GM18858 (cell line): Measurements from ENCODE around the gene RAPGEF1.
"Not testable (repeated sequence)": the region's sequence is repeated elsewhere in the genome, so short reads cannot be mapped to it uniquely, and the experiment has no call there.

ENCODE experiments used
- ATAC-seq: cut with Tn5 transposase; IDR thresholded peaks from one replicate; pipeline ENCODE4 v1.9.1; 2021; ENCODE audit not compliant: unreplicated experiment

Gene RAPGEF1

DNA sequence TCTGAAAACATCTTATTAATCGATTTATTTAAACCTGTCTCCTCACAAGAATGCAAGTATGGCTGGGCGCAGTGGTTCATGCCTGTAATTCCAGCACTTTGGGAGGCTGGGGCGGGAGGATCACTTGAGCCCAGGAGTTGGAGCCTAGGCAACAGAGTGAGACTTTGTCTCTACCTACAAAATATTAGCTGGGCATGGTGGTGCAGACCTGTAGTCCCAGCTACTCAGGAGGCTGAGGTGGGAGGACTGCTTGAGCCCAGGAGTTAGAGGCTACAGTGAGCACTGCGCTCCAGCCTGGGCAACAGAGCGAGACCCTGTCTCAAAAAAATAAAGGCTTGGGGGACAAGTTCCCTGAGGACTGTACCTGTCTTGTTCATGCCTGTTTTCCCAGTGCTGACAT lies 85.5 kb downstream of the RAPGEF1 start:
- not testable (repeated sequence) for ATAC-seq

DNA sequence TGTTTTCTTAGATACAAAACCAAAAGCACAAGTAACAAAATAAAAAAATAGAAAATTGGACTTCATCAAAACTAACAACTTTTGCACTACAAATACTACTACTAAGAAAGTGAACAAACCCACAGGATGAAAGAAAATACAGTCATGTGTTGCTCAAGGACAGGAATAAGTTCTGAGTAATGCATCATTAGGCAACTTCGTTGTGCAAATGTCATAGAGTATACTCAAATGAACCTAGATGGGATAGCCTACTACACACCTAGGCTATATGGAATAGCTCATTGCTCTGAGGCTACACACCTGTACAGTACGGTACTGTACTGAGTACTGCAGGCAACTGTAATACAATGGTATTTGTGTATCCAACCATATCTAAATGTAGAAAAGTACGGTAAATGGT lies 88.3 kb downstream of the RAPGEF1 start:
- no peak for ATAC-seq

- ATAC-seq, result no peak
These were observed 88.7 kb downstream of the RAPGEF1 start for GRCh38 chr9:131651160-131651559.

DNA sequence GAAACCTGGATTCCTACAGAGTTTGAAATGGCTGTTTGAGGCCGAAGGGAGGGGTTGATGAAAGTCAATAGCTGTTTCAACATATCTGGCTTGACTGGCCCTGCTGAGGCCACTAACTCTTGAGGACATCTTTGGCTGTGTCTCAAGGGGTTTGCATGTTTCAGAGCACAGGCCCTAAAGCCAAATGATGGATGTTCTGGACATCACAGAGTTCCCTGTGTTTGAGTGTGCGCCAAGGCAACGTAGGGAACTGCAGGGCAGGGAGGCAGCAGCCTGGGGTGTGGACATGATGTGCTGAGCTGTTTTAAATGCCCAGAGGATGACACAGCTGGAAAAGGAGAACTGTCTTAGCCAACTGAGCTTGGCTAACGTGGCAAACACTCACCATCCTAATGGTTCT lies 89.6 kb downstream of the RAPGEF1 start:
- no peak for ATAC-seq

GRCh38 chr9:131649646-131650045 lies 90.2 kb downstream of the RAPGEF1 start:
- ATAC-seq, result no peak

- ATAC-seq, result peak; percentile 45
These were observed 94.6 kb downstream of the RAPGEF1 start for GRCh38 chr9:131645078-131645776.

DNA sequence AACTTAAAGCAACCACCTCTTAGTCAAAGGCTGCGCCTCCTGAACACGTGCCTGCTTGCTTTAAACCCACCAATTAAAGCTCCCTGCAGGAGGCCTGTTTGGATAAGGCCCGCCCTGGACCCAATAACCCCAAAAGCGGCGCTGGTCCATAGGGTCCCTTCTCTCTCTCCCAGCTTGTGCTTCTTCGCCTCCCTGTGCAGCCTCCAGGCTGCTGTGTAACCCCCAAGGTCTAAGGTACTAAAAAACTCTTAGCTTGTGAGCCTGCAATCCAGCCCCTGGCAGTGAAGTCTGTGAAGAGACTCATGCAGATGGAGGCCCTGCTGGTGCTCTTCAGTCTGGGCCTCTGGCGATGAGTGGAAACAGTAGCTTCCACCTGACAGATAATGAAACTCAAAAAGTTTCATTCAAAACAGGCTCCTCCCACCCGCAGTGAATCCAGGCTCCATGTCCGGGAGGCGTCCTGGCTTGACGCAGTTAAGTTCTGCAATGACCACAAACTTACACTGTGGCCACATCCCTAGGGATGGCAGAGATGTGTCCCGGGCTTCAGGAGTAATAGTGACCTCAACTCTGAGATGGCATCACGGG lies 97.3 kb downstream of the RAPGEF1 start:
- ATAC-seq, result peak; percentile 50

DNA sequence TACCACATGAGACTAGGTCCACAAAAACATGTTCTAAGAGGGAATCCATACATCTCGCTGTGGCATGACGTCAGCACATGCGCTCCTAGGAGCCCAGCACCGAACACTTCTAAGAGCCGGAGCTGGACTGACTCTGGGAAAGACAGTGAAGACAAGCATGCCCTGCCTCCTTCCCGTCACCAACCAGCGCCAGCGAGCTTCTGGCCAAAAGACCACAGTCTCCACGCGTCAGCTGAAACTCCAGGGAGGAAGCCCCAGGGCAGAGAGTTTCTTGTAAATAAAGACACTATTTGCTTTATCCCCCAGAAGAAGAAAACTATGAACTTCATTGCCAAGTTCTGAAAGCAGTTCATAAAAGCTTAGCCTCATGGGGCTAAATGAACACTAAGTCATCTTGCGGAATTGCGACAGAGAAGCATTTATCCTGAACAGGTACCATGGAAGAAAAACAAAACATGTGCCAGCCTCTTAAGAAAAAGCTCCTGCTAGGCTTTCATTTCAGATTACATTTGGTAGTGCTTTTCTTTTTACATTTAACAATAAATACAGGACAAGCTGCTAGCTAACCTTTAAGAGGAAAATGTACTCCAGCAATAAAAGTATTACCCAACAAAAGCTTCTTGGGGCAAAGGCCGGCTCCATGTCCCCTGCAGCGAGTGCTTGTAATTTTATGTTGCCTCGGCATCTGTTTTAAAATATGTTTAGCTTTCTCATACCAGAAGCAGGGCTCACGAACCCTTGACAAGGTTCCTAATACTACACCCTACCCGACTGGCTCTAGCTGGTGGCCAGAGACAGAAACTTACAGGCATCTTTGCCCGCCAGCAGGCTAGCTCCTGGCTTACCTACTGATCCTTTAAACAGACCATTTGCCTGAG lies 98.0 kb downstream of the RAPGEF1 start:
- ATAC-seq, result no peak

GRCh38 chr9:131640438-131641137 lies 99.3 kb downstream of the RAPGEF1 start:
- no peak for ATAC-seq

DNA sequence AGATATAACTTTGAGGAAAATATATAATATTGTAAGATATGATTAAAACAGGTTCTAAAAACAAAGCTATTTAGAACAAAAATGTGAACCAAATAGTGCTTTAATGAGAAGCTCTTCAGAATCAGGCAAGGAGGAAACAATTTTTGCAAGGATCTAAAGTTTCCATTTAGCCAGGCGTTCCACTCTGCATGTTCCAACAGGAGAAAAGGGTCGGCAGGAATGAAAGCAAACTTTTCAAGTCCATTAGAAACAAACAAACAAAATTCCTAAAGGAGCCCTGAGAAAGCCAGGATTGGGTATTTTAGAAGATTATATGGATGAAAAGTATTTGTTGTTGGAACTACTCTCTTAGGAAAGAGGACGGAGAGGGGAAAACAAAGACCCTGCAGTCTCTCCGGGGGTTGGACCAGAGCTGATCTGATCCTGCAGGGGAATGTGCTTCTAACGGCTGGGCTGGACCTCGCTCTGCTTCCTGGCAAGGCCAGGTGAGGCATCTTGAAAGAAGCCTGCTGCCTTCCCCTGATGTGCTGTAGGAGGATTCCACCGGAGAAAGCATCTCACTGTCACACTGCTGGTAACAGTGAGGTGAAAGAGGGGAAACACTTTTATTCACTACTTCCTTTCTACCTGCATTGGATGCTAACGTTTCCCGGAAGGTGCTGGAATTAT lies 100.0 kb downstream of the RAPGEF1 start:
- no peak for ATAC-seq

- no peak for ATAC-seq
These were observed 103.3 kb downstream of the RAPGEF1 start for GRCh38 chr9:131636593-131636992.

GRCh38 chr9:131635892-131636291 lies 104.0 kb downstream of the RAPGEF1 start:
- ATAC-seq, result no peak

GRCh38 chr9:131635285-131635684 lies 104.6 kb downstream of the RAPGEF1 start:
- ATAC-seq, result no peak

- ATAC-seq, result no peak
These were observed 106.3 kb downstream of the RAPGEF1 start for GRCh38 chr9:131633491-131634031.

DNA sequence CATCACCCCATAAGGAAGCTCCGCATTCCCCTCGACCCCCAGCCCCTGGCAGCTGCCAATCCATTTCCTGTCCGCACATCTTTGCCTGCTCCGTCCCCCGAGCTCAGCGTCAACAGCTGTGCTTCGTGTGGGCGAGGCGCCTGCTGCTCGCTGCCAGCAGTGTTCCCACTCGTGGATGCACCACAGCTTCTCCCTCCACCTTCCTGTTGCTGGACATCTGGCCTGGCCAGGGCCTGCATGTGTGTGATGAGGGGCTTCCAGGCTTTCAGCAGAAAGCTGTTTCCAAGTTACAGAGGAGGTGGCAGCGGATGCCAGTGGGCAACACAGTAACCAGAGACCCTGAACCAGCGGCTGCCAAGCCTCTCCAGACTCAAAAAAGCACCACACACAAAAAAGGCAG lies 108.6 kb downstream of the RAPGEF1 start:
- ATAC-seq, result no peak

- ATAC-seq, result no peak
These were observed 109.6 kb downstream of the RAPGEF1 start for GRCh38 chr9:131630205-131630831.

- ATAC-seq, result no peak
These were observed 110.1 kb downstream of the RAPGEF1 start for GRCh38 chr9:131629825-131630204.

DNA sequence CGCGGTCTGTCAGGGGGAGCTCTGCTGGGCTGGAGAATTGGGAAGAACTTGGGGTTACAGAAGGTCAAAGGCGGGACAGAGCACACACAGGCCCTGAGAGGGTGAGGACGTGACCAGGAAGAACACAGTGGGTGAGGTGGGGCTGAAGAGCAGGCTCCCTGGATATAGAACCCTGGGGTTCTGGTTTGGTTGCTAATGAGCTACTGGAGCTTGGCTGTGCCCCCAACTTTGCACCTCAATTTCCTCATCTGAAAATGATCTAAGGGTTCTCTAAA lies 110.7 kb downstream of the RAPGEF1 start:
- no peak for ATAC-seq

DNA sequence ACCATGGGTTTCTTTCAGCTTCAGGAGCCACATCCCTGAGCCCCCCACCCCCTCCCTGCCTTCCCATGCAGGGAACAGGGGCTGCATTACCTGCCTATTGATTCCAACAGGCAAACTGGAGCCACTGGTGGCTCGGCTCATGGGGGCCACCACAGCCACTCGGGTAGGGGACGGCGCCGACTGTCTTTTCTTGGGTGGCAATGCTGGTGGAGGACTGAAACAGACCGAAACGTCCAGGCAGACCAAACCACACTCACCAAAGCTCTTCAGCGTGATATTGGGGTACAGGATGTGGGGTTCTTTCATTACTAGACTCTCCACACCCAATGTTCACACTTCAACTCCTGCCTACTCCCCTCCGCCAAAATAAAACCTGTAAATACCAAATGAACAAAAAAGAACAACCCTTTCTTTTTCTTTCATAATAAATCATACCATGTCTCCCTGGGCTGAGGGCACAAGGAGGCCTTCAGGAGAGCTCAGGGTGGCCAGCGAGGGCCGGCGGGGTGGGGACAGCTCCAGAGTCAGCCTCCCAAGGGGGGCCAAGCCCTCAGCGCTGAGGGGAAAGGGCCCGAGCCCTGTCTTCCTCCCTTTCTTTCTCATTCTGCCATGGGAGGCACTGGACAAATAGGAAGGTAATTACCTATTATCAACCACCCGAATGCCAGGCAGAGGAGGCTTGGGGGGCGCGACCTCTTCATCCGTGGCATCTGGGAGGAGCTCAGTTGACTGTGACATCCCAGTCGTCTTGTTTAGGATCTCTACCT lies 111.2 kb downstream of the RAPGEF1 start:
- no peak for ATAC-seq
